Measurements from ENCODE around the gene TOX3.

Gene TOX3

DNA sequence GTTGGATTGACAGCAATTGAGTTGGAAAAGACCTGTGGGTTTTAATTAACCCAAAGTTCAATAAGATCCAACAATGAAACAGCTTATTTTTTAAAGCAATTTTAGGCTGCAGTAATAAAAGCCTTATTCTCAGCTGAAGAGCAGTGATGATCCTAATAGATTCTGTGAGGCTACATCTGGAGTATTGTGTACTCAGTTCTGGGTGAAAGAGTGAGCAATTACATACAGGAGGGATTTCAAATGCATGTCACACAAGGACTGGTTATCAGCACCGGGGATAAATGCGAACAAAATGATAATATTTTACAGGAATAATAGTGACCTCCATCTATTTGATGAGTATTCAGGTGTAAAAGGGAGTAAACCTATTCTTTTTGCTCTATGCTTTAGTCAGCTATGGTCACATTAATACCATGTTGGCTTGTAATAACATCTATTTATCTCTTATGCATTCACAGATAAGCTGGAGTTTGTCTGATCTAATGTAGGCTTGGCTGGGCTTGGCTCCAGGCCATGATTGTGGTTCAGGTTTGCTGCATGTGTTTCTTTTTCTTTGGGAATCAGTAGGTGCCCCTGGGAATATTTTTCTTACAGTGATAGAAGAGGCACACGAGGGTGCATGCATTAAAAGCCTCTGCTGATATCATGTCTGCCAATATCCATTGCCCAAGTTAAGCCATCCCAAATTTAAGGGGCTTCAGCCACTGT, 22.2 kb upstream of the TOX3 start:
- Mint-ChIP-seq H3K4me1 (no peaks in the 10 kb centered on the region), H3K27me3 (ENCODE audit: low read depth, poor library complexity) (peaks cover 12% of the 10 kb centered on the region), H3K27ac (no peak overlapping the region), H3K4me3 (no peak overlapping the region), H3K36me3 (ENCODE audit: low read depth) (no peaks in the 10 kb centered on the region), H3K9me3 (no peaks in the 10 kb centered on the region)
- TF ChIP-seq, protein P1, sequence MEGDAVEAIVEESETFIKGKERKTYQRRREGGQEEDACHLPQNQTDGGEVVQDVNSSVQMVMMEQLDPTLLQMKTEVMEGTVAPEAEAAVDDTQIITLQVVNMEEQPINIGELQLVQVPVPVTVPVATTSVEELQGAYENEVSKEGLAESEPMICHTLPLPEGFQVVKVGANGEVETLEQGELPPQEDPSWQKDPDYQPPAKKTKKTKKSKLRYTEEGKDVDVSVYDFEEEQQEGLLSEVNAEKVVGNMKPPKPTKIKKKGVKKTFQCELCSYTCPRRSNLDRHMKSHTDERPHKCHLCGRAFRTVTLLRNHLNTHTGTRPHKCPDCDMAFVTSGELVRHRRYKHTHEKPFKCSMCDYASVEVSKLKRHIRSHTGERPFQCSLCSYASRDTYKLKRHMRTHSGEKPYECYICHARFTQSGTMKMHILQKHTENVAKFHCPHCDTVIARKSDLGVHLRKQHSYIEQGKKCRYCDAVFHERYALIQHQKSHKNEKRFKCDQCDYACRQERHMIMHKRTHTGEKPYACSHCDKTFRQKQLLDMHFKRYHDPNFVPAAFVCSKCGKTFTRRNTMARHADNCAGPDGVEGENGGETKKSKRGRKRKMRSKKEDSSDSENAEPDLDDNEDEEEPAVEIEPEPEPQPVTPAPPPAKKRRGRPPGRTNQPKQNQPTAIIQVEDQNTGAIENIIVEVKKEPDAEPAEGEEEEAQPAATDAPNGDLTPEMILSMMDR (IDR thresholded peaks at IDR 0.05) = no peak
- DNase-seq = no peak

DNA sequence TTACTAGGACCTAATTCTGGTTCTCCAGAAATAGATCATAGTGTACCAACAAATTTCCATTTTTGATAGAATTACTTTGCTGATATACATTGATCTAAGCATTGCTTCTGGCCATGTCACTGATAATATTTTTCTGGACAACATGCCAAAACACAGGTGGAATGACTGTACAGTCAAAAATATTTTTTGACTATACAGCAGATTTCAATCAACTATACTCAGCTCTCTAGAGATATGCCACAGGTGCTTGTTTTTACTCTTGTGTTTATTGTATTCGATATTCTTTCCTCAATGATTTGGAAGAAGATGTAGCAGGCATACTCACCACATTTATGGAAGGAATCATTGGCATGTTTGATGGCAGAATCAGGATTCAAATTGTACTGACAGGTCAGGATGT, 21.6 kb upstream of the TOX3 start:
- H3K36me3 Mint-ChIP-seq (ENCODE audit: low read depth) = no peaks in the 10 kb centered on the region
- no peak for DNase-seq
- H3K4me3 Mint-ChIP-seq = no peak overlapping the region
- H3K27me3 Mint-ChIP-seq (ENCODE audit: low read depth, poor library complexity) = peaks cover 17% of the 10 kb centered on the region
- H3K27ac Mint-ChIP-seq = no peak overlapping the region
- TF ChIP-seq, protein P1 (IDR thresholded peaks at IDR 0.05) = no peak
- H3K9me3 Mint-ChIP-seq = no peaks in the 10 kb centered on the region
- H3K4me1 Mint-ChIP-seq = no peaks in the 10 kb centered on the region

DNA sequence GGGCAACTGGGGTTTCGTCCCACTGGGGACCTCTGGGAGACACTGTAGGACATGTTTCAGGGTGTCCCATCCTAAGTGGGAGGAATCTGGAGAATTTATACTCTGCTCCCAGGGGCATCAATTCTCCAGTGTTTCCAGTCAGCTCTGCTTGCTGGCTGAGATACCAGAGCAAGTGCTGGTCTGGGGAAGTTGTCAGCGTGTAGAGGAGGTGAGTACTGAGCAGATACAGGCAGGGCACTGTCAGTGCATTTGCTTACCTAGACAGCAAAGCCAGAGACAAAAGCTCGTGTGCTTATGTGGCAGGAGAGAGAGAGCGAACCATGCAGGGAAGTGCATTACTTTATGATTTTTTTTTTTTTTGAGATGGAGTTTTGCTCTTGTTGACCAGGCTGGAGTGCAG, 20.2 kb upstream of the TOX3 start:
- Mint-ChIP-seq H3K9me3 (no peaks in the 10 kb centered on the region), H3K4me1 (peaks cover 2% of the 10 kb centered on the region), H3K27me3 (ENCODE audit: low read depth, poor library complexity) (peaks cover 15% of the 10 kb centered on the region), H3K27ac (no peak overlapping the region), H3K4me3 (no peak overlapping the region), H3K36me3 (ENCODE audit: low read depth) (no peaks in the 10 kb centered on the region)
- DNase-seq = no peak
- TF ChIP-seq, protein P1 (IDR thresholded peaks at IDR 0.05) = no peak

DNA sequence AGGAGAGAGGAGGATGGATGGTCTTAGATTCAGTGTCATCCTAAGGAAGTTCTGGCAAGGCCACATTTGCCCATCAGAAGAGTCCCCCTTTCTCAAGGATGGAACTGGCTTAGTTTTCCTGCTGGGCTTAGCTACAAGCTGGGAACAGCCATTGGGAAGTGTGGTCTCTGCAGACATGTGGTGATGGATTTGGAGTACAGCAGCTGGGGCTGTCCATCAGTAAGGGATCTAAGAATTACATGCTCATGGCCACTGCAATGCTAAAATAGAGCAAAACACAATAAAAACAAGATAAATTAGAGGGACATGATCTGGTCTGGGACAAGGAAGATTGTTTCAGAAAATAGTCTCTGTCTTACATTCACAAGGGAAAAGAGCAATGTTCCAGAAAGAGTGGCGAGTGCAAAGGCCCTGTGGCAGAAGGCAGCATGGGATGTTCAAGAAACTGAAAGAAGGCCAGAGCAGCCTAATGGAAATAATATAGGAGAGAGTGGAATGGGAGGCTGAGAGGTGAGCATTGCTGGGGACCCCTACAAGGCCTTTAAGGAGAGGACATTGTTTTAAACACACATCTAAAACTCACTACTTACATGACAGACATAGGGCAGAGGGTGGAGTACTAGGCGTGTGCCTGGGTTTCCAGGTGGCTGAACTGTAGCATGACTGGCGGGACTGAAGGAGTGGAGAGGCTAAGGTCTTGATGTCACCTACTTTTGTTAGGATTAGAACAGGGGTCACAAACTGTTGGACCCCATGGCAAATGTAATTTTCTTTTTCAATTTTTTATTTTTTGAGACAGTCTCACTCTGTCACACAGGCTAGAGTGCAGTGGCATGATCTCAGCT, 17.0 kb upstream of the TOX3 start:
- Mint-ChIP-seq H3K4me3 (no peak overlapping the region), H3K4me1 (peaks cover 11% of the 10 kb centered on the region), H3K27me3 (ENCODE audit: low read depth, poor library complexity) (peaks cover 14% of the 10 kb centered on the region), H3K9me3 (no peaks in the 10 kb centered on the region), H3K27ac (no peak overlapping the region), H3K36me3 (ENCODE audit: low read depth) (no peaks in the 10 kb centered on the region)
- DNase-seq = no peak
- TF ChIP-seq, protein P1 (IDR thresholded peaks at IDR 0.05) = no peak

DNA sequence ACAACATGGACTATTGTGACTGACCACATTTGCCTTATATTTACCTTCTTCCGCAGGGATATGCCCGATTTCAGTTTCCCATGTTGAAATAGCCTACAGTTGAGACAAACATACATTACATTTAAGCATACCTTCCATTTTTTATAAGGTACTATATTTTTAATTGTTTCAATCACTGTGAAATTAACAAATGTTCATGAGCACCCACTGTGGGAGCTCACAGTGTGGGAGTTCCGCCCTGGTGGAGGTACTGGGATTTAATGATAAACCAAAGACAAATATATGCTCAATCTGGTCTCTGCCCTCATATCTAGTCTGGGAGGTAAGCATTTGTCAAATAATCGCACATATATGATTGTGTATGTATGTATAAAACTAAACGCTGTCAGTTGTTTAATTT, 15.8 kb upstream of the TOX3 start:
- Mint-ChIP-seq H3K27ac (no peak overlapping the region), H3K9me3 (no peaks in the 10 kb centered on the region), H3K27me3 (ENCODE audit: low read depth, poor library complexity) (peaks cover 12% of the 10 kb centered on the region), H3K4me1 (peaks cover 11% of the 10 kb centered on the region), H3K4me3 (no peak overlapping the region), H3K36me3 (ENCODE audit: low read depth) (no peaks in the 10 kb centered on the region)
- DNase-seq = no peak
- TF ChIP-seq, protein P1 (IDR thresholded peaks at IDR 0.05) = no peak
